Tongue (tissue), 2 donors: ENCODE results near the gene EVPL. TPM values are rescaled to one million over a fixed set of nuclear protein-coding genes. Genes with fewer than 3 reads are reported as not detected.
"Not testable (repeated sequence)": the region's sequence is repeated elsewhere in the genome, so short reads cannot be mapped to it uniquely, and the experiment has no call there.

ENCODE experiments used
- DNase-seq: peaks from one replicate; pipeline ENCODE4 v3.0.0-alpha.2; 2015
- total RNA-seq: library from RNA; depleted of rRNA; stranded (reverse); fragments of >200 nt; gene quantifications from one replicate; pipeline ENCODE4 v1.2.3, GENCODE V29; 2014

The EVPL gene
- total RNA-seq, 1 donor from 2014 or later: 42.3 TPM

DNA sequence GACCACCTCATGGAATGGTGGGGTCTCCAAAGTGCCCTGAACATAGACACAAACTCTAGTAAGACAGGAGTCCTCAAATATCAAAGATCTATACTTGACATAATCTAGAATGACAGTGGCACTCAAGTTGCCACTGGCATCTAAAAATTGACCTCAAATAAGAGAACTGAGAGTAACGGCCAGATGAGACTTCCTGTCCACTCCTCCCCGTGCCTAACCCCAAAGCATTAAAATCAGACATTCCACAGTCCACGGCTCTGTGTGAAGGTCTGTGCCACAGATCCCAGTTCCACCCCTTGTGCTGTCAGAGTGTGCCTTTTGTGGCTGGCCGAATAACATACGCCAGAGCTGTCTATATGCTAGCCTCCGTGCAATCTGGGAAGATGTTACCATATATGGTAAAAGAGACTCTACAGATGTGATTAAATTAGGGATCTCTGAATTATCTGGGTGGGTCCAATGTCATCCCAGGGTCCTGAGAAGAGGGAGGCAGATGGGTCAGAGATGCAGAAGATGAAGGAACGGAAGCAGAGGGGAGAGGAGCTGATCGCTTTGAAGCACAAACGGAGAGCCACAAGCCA is 21.0 kb upstream of the EVPL start:
- DNase-seq: no peak

DNA sequence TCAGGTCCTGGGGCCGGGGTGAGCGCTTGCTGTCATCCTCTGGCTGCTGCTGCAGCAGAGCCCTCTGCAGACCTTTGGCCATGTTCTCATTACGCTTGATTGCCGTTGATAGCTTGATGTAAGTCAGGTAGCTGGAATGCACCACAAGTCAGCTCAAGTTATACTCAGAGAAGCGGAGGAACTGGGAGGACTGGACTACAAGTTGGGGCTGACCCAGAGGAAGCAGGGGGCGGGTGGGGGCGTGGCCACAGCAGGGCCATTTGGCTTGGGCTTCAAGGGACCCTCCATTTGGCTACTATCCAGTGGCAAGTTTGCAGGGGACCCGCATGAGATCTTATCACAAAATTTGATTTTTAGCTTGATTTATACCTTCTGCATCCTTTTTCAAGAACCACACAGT is 19.0 kb upstream of the EVPL start:
- DNase-seq: no peak

GRCh38 chr17:76044475-76045007 is 17.4 kb upstream of the EVPL start:
- DNase-seq: not testable (repeated sequence)

DNA sequence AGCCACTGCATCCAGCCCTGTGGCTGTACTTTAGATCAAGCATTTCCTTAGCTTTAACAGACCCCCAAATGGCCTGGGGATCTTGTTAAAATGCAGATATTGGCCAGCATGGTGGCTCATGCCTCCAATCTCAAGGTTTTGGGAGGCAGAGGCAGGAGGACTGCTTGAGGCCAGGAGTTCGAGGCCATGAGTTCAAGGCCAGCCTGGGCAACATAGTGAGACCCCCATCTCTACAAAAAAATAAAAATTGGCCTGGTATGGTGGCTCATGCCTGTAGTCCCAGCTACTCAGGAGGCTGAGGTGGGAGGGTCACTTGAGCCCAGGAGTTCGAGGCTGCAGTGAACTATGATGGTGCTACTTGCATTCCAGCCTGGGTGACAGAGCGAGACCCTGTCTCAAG is 15.8 kb upstream of the EVPL start:
- DNase-seq: not testable (repeated sequence)

DNA sequence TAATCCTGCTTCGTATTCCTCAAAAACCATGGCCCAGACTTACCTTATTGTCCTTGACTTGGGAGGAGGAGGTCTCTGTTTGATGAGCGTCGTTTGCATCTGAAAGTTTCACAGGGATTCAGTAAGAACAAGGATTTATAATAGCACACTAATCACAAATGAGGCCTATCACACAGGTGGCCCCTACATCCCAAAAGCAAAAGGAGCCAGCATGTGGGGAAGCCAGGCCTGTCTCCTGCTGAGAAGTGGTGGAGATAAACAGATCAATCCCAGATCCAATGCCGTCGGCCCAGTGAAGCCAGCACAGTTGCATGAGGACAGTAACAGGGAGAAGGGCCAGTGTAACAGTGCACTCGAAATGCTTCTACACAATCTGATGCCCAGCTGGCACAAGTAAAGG is 13.3 kb upstream of the EVPL start:
- DNase-seq: no peak

GRCh38 chr17:76039121-76039520 is 12.0 kb upstream of the EVPL start:
- no peak for DNase-seq

GRCh38 chr17:76038050-76038449 is 10.9 kb upstream of the EVPL start:
- DNase-seq: no peak

GRCh38 chr17:76036497-76037261 is 9.6 kb upstream of the EVPL start:
- DNase-seq: peak; percentile 85

- DNase-seq: peak; percentile 41
Measured at GRCh38 chr17:76034428-76035350, 7.6 kb upstream of the EVPL start.

GRCh38 chr17:76033139-76033538 is 6.0 kb upstream of the EVPL start:
- DNase-seq: no peak

GRCh38 chr17:76032780-76033108 is 5.6 kb upstream of the EVPL start:
- DNase-seq: no peak

GRCh38 chr17:76032073-76032779 is 5.1 kb upstream of the EVPL start:
- no peak for DNase-seq

- no peak for DNase-seq
Measured at GRCh38 chr17:76026714-76027158, 370 bp downstream of the EVPL start.

GRCh38 chr17:76025294-76025693 is 1.8 kb downstream of the EVPL start:
- no peak for DNase-seq

DNA sequence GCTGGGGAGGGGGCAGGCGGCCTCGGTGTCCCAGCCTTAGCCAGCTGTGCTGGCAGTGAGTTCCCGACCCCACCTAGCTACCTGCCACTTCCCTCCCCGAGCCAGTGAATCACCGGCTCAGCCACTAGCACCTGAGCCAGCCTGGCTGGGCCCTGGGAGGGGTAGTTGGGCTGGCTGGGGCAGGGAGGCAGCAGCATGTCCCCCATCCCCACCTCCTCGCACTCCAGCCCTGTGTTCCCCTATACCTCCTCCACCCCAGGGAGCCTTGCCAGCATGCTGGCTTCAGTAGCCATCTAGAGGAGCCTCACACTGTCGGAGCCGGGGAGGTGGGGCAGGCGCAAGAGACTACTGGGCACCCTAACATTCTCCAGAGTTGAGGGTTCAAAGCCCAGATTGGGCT is 2.8 kb downstream of the EVPL start:
- DNase-seq: no peak

- no peak for DNase-seq
Measured at GRCh38 chr17:76023900-76024237, 3.2 kb downstream of the EVPL start.

DNA sequence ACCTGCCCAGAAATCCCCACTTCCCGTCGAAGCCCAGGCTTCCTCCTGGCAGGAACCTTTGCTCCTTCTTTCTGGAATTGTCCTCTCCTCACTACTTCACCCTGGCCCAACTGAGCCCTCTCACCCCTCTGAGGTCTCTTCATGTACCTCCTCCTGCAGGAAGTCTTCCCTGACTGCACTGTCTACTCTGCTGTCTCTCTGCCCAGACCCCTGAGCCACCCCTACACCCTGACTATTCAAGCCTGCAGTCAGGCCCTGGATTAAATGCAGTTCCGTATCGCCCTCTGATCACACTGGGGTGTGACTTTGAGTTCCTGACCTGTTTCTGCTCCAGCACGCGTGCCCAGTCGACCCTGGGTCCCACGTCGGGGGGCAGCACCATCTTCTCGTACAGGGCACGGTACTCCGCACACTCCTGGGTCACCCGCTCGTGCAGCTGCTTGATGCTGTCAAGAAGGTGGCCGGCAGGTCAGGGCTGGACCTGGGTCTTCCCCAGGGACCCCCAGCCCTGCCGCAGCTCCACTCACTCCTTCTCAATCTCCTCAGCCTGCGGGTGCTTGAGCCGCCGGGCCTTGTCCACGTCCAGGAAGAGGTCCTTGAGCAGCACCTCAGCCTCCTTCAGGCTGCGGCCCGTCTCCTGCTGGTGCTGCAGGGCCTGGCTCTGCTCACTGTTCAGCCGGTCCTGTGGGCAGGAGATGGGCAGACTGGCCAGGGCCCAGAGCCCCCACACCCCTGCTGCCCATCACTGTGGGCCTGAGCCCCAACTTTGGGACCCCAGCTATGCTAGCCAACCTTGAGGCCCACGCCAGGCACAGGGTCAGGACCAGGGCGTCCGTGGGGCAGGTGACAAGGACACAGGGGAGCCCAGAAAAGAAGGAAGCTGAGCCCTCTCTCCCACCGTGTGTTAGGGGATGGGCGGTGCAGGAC is 3.9 kb downstream of the EVPL start:
- DNase-seq: no peak

- no peak for DNase-seq
Measured at GRCh38 chr17:76022285-76022684, 4.8 kb downstream of the EVPL start.

GRCh38 chr17:76019833-76020467 is 7.2 kb downstream of the EVPL start:
- DNase-seq: no peak

DNA sequence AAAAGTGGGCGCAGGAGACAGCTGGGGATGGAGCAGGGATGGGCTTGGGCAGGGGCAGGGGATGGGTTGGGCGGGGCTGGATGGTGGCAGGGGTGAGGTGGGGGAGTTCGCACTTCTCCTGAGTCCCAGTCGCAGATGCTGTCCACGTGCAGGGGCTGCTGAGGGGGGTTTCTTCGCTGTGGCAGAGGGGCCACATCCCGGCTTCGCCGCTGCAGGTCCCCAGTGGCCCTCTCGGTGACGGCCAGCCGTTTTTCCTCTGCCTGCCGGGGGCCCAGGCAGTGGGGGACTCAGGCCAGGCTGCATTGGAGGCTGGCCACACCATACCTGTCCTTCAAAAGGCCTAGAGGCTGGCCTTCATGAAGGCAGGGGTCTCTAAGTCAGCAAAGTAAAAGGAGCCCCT is 8.3 kb downstream of the EVPL start:
- no peak for DNase-seq

DNA sequence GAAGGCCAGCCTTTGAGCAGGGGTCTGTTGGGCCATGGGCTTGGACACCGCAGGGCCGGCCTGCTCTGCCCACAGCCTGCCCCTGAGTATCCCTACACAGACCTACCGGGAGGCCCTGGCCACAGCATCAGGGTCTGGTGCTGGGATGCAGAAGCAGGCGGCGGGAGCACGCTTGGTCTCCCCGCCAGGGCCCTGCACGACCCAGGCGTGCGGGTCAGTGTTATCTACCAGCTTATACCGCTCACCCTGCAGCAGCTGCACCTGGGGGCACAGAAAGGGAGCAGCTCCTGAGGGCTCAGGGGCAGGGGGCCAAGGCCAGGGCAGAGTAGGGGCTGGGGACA is 8.8 kb downstream of the EVPL start:
- no peak for DNase-seq
